Keratinocyte (primary cell): ENCODE data around the gene AKT1S1. TPM values are rescaled to one million over a fixed set of nuclear protein-coding genes. Genes with fewer than 3 reads are reported as not detected.

Experiments
- DNase-seq: peaks from one replicate; pipeline ENCODE4 v3.0.0-alpha.2; 2011; ENCODE audit warnings: low read depth, missing footprints, low spot score
- FAIRE-seq: peaks from 2 replicates; lab custom pipeline; 2011; peaks lifted over from hg19 to GRCh38; lab: Jason Lieb, UNC
- H2AFZ ChIP-seq: 2 replicates; pipeline ENCODE4 v1.6.0; 2012; ENCODE audit warnings: low read length, control low read depth, inconsistent platforms; ENCODE audit not compliant: control insufficient read depth
- H3K27ac ChIP-seq: 2 replicates; pipeline ENCODE4 v1.5.1; 2011; ENCODE audit warnings: low read length; ENCODE audit not compliant: control insufficient read depth, insufficient read depth
- H3K27me3 ChIP-seq: 3 replicates; pipeline ENCODE4 v1.6.0; 2011; ENCODE audit warnings: low read length; ENCODE audit not compliant: control insufficient read depth, insufficient read depth; ENCODE audit errors: extremely low read depth
- H3K36me3 ChIP-seq, 2 experiments: 2 replicates in 1 of 2; 3 replicates in 1 of 2; pipeline ENCODE4 v1.5.1; 2011; ENCODE audit warnings: low read length in 2 of 2, mild to moderate bottlenecking in 1 of 2; ENCODE audit not compliant: control insufficient read depth in 2 of 2, insufficient read depth in 2 of 2; ENCODE audit errors: extremely low read depth in 1 of 2
- H3K4me1 ChIP-seq: 3 replicates; pipeline ENCODE4 v1.5.1; 2011; ENCODE audit warnings: low read length; ENCODE audit not compliant: control insufficient read depth, insufficient read depth; ENCODE audit errors: extremely low read depth
- H3K4me2 ChIP-seq: 3 replicates; pipeline ENCODE4 v1.6.0; 2011; ENCODE audit warnings: low read depth, low read length; ENCODE audit not compliant: control insufficient read depth, insufficient read depth; ENCODE audit errors: extremely low read depth
- H3K4me3 ChIP-seq, 3 experiments: fragments of 200-600 bp in 1 of 3; sonication (generic) in 1 of 3; 2 replicates in 2 of 3; 3 replicates in 1 of 3; pipeline ENCODE4 v1.5.1; 2011 to 2016; ENCODE audit warnings: low read length in 3 of 3, mild to moderate bottlenecking in 3 of 3, control low read depth in 2 of 3, inconsistent platforms in 1 of 3, low read depth in 1 of 3, mixed read lengths in 1 of 3, mixed run types in 1 of 3, moderate library complexity in 1 of 3; ENCODE audit not compliant: control insufficient read depth in 2 of 3, insufficient read depth in 2 of 3; ENCODE audit errors: extremely low read depth in 1 of 3
- H3K79me2 ChIP-seq: 2 replicates; pipeline ENCODE4 v1.6.0; 2012; ENCODE audit warnings: low read length; ENCODE audit not compliant: control insufficient read depth, insufficient read depth
- H3K9ac ChIP-seq: 3 replicates; pipeline ENCODE4 v1.6.0; 2011; ENCODE audit warnings: low read length; ENCODE audit not compliant: control insufficient read depth, insufficient read depth; ENCODE audit errors: extremely low read depth
- H3K9me1 ChIP-seq: 3 replicates; pipeline ENCODE4 v1.6.0; 2011; ENCODE audit warnings: low read length; ENCODE audit not compliant: control insufficient read depth, insufficient read depth; ENCODE audit errors: extremely low read depth
- H3K9me3 ChIP-seq: 2 replicates; pipeline ENCODE4 v1.5.1; 2012; ENCODE audit warnings: low read depth, low read length; ENCODE audit not compliant: control insufficient read depth
- H4K20me1 ChIP-seq: 3 replicates; pipeline ENCODE4 v1.6.0; 2011; ENCODE audit warnings: low read length; ENCODE audit not compliant: control insufficient read depth, insufficient read depth; ENCODE audit errors: extremely low read depth
- CTCF ChIP-seq, 3 experiments: IDR thresholded peaks in 1 of 3; conservative IDR thresholded peaks in 1 of 3; optimal IDR thresholded peaks in 1 of 3; 2 replicates in 2 of 3; 3 replicates in 1 of 3; pipeline versions ENCODE3 to v1.5.1; 2011; ENCODE audit warnings: low read length in 3 of 3, mild to moderate bottlenecking in 3 of 3, moderate library complexity in 2 of 3, control low read depth in 1 of 3, inconsistent platforms in 1 of 3; ENCODE audit not compliant: insufficient read depth in 2 of 3; ENCODE audit errors: extremely low read depth in 1 of 3
- EZH2 ChIP-seq: IDR thresholded peaks from one replicate; pipeline ENCODE4 v1.6.1; 2012; ENCODE audit warnings: inconsistent platforms, mild to moderate bottlenecking, low read length, moderate library complexity
- dilution Hi-C: fragments of 300-500 bp; cut with MboI; formaldehyde crosslinking; loops from one replicate; pipeline ENCODE4 v1.7.0; 2020; ENCODE audit warnings: low sequenced_read_pairs; ENCODE audit not compliant: extremely low pct_ligation_motif_present
- polyA plus RNA-seq, 5 experiments: library from polyadenylated mRNA; depleted of rRNA in 3 of 5; stranded (reverse) in 3 of 5; stranded (forward) in 1 of 5; unstranded in 1 of 5; fragments of >200 nt; gene quantifications; 1 replicate in 1 of 5; 2 replicates in 3 of 5; 3 replicates in 1 of 5; pipeline versions ENCODE4 v1.2.1 to v1.2.3, GENCODE V29; 2011 to 2012; ENCODE audit warnings: missing spikeins in 2 of 5, low read depth in 1 of 5, low replicate concordance in 1 of 5

The AKT1S1 gene
- polyA plus RNA-seq, 1 donor (not counting 4 experiments of a cell fraction or from before 2014, with no cell fraction given), result 27.2 TPM

- Histone ChIP-seq H3K9me1 (no peaks in the 10 kb centered on the region), H2AFZ (no peak overlapping the region), H3K9me3 (no peaks in the 10 kb centered on the region), H3K9ac (no peak overlapping the region), H3K4me2 (no peak overlapping the region), H3K4me1 (no peaks in the 10 kb centered on the region), H3K36me3 (peaks cover 23 to 51% of the 10 kb centered on the region in 2 experiments), H3K79me2 (no peaks in the 10 kb centered on the region), H3K4me3 (no peak overlapping the region), H4K20me1 (no peaks in the 10 kb centered on the region), H3K27ac (no peak overlapping the region), H3K27me3 (no peaks in the 10 kb centered on the region)
- DNase-seq, result no peak
- no peak for FAIRE-seq
- TF ChIP-seq CTCF (optimal IDR thresholded peaks at IDR 0.05 in 1 of 3, IDR thresholded peaks at IDR 0.05 in 1 of 3, conservative IDR thresholded peaks at IDR 0.05 in 1 of 3; ENCODE audit: extremely low read depth in 1 of 3, insufficient read depth in 2 of 3, low read length in 3 of 3), result no peak
- no peak for TF ChIP-seq EZH2
- dilution Hi-C loops, result no loop called here
These were observed 43.6 kb downstream of the AKT1S1 start for GRCh38 chr19:49833599-49833998.

- no peak for DNase-seq
- dilution Hi-C loops, result no loop called here
- FAIRE-seq, result no peak
- H3K9ac ChIP-seq, result no peak overlapping the region
- H4K20me1 ChIP-seq, result no peaks in the 10 kb centered on the region
- no peak for TF ChIP-seq EZH2
- no peak for TF ChIP-seq CTCF (optimal IDR thresholded peaks at IDR 0.05 in 1 of 3, IDR thresholded peaks at IDR 0.05 in 1 of 3, conservative IDR thresholded peaks at IDR 0.05 in 1 of 3; ENCODE audit: extremely low read depth in 1 of 3, insufficient read depth in 2 of 3, low read length in 3 of 3)
- no peak overlapping the region for H2AFZ ChIP-seq
- H3K4me2 ChIP-seq, result no peak overlapping the region
- peaks cover 19 to 47% of the 10 kb centered on the region in 2 experiments for H3K36me3 ChIP-seq
- H3K27ac ChIP-seq, result no peak overlapping the region
- H3K9me1 ChIP-seq, result no peaks in the 10 kb centered on the region
- no peaks in the 10 kb centered on the region for H3K9me3 ChIP-seq
- H3K79me2 ChIP-seq, result no peaks in the 10 kb centered on the region
- no peak overlapping the region for H3K4me3 ChIP-seq
- no peaks in the 10 kb centered on the region for H3K4me1 ChIP-seq
- H3K27me3 ChIP-seq, result no peaks in the 10 kb centered on the region
These were observed 44.6 kb downstream of the AKT1S1 start for GRCh38 chr19:49832556-49832955.
